Thyroid gland (tissue), 4 donors: ENCODE data around the gene PACS1.

Experiments used
- POLR2A ChIP-seq, 2 donors: fragments of 450-650 bp; IDR thresholded peaks; one replicate each; pipeline ENCODE4 v1.6.1; 2017; ENCODE audit warnings: antibody characterized with exemption in 2 of 2, mild to moderate bottlenecking in 2 of 2, moderate library complexity in 1 of 2
- TF ChIP-seq, protein P1 (sequence below), 6 experiments: fragments of 200-600 bp in 3 of 6; fragments of 450-650 bp in 3 of 6; sonication (generic) in 3 of 6; IDR thresholded peaks; one replicate each; pipeline ENCODE4 v1.5.1; 2016 to 2019; ENCODE audit warnings: antibody characterized with exemption in 6 of 6, mild to moderate bottlenecking in 2 of 6, inconsistent platforms in 1 of 6, moderate library complexity in 1 of 6

DNA sequence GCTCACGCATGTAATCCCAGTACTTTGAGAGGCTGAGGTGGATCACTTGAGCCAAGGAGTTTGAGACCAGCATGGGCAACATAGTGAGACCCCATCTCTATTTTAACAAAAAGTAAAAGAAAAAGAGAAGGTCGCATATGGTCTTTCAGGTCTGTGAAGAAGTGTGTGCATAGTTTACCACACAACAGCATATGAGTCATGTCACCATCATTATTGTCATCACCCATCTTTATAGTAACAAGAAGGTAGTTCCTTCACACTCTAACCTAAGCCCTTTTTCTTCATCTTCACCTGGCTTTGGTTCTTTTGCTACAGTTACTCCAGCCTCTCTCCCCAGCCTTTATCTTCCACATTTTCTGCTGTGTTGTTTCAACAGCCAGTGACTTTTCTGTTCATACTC, 39.2 kb downstream of the PACS1 start:
- TF ChIP-seq POLR2A (IDR thresholded peaks at IDR 0.05): no peak
- TF ChIP-seq, protein P1, sequence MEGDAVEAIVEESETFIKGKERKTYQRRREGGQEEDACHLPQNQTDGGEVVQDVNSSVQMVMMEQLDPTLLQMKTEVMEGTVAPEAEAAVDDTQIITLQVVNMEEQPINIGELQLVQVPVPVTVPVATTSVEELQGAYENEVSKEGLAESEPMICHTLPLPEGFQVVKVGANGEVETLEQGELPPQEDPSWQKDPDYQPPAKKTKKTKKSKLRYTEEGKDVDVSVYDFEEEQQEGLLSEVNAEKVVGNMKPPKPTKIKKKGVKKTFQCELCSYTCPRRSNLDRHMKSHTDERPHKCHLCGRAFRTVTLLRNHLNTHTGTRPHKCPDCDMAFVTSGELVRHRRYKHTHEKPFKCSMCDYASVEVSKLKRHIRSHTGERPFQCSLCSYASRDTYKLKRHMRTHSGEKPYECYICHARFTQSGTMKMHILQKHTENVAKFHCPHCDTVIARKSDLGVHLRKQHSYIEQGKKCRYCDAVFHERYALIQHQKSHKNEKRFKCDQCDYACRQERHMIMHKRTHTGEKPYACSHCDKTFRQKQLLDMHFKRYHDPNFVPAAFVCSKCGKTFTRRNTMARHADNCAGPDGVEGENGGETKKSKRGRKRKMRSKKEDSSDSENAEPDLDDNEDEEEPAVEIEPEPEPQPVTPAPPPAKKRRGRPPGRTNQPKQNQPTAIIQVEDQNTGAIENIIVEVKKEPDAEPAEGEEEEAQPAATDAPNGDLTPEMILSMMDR (IDR thresholded peaks at IDR 0.05): no peak
